WTC11 (cell line): ENCODE measurements around the gene EBPL.

Experiments used
- ELF4 ChIP-seq: sonication (generic); formaldehyde crosslinking; IDR thresholded peaks from 2 replicates; pipeline ENCODE4 v1.8.1; 2022; ENCODE audit warnings: low read depth, mild to moderate bottlenecking, moderate library complexity, missing genetic modification reagents
- FOXJ3 ChIP-seq: sonication (generic); formaldehyde crosslinking; IDR thresholded peaks from 2 replicates; pipeline ENCODE4 v1.9.0; 2021; ENCODE audit warnings: missing genetic modification reagents, mild to moderate bottlenecking, borderline replicate concordance
- GABPB1 ChIP-seq: sonication (generic); formaldehyde crosslinking; IDR thresholded peaks from 2 replicates; pipeline ENCODE4 v1.8.1; 2023; ENCODE audit warnings: mild to moderate bottlenecking, missing genetic modification reagents
- HMGXB4 ChIP-seq: sonication (generic); formaldehyde crosslinking; IDR thresholded peaks from 2 replicates; pipeline ENCODE4 v1.8.1; 2023; ENCODE audit warnings: mild to moderate bottlenecking, moderate library complexity, missing genetic modification reagents
- TEAD4 ChIP-seq: sonication (generic); formaldehyde crosslinking; IDR thresholded peaks from 2 replicates; pipeline ENCODE4 v1.8.0; 2022; ENCODE audit warnings: mild to moderate bottlenecking, missing genetic modification reagents
- TP53 ChIP-seq: sonication (generic); formaldehyde crosslinking; IDR thresholded peaks from 2 replicates; pipeline ENCODE4 v1.8.1; 2023; ENCODE audit warnings: mild to moderate bottlenecking, missing genetic modification reagents
- TF ChIP-seq, protein P1 (sequence below): fragments of 200-600 bp; IDR thresholded peaks from 2 replicates; pipeline ENCODE4 v1.8.0; 2022; ENCODE audit warnings: antibody characterized with exemption
- TF ChIP-seq, protein P2 (sequence below): sonication (generic); formaldehyde crosslinking; IDR thresholded peaks from 2 replicates; pipeline ENCODE4 v1.8.0; 2022; ENCODE audit warnings: mild to moderate bottlenecking, missing genetic modification reagents

DNA sequence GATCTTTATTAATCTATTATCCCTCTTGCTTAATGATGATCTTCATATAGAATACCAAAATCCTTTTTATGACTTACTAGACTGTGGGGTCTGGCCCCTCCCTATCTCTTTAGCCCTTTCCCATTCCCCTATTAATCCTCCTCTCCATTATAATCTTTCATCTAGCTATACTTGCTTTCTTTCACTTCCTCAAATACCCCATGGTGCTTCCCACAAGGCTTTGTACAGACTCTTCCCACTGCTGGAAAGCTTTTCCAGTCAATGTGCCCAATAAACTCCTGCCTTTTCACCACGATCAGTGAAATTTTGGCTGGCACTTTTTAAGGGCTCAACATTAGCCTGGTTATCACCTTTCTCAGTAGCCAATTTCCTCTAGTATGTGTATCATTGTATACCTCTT lies 3.2 kb upstream of the EBPL start:
- TF ChIP-seq, protein P1, sequence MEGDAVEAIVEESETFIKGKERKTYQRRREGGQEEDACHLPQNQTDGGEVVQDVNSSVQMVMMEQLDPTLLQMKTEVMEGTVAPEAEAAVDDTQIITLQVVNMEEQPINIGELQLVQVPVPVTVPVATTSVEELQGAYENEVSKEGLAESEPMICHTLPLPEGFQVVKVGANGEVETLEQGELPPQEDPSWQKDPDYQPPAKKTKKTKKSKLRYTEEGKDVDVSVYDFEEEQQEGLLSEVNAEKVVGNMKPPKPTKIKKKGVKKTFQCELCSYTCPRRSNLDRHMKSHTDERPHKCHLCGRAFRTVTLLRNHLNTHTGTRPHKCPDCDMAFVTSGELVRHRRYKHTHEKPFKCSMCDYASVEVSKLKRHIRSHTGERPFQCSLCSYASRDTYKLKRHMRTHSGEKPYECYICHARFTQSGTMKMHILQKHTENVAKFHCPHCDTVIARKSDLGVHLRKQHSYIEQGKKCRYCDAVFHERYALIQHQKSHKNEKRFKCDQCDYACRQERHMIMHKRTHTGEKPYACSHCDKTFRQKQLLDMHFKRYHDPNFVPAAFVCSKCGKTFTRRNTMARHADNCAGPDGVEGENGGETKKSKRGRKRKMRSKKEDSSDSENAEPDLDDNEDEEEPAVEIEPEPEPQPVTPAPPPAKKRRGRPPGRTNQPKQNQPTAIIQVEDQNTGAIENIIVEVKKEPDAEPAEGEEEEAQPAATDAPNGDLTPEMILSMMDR, result no peak
- TF ChIP-seq ELF4 (CRISPR knock-in tag), result no peak
- no peak for TF ChIP-seq HMGXB4 (CRISPR knock-in tag)
- TF ChIP-seq FOXJ3 (CRISPR knock-in tag), result no peak
- TF ChIP-seq TEAD4 (CRISPR knock-in tag), result no peak
- TF ChIP-seq GABPB1 (CRISPR knock-in tag), result no peak
- no peak for TF ChIP-seq TP53 (CRISPR knock-in tag)
- TF ChIP-seq, protein P2, sequence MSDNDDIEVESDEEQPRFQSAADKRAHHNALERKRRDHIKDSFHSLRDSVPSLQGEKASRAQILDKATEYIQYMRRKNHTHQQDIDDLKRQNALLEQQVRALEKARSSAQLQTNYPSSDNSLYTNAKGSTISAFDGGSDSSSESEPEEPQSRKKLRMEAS, result no peak
